Right lobe of liver (tissue), 4 donors: ENCODE measurements around the gene MKLN1.

ENCODE experiments used
- CTCF ChIP-seq, 4 donors: fragments of 200-600 bp in 3 of 4; fragments of 450-650 bp in 1 of 4; IDR thresholded peaks; one replicate each; pipeline versions ENCODE4 v1.5.1 to v1.8.0; 2016 to 2022; ENCODE audit warnings: antibody characterized with exemption in 4 of 4, mild to moderate bottlenecking in 2 of 4
- POLR2A ChIP-seq: fragments of 450-650 bp; IDR thresholded peaks from one replicate; pipeline ENCODE4 v1.6.1; 2017; ENCODE audit warnings: antibody characterized with exemption, mild to moderate bottlenecking
- donor health status: DM: no; HTN: no; CAD: no.
- donor health status: DM: no; HTN: no; CAD: no.
- donor health status: DM: no; HTN: yes; CAD: no.

DNA sequence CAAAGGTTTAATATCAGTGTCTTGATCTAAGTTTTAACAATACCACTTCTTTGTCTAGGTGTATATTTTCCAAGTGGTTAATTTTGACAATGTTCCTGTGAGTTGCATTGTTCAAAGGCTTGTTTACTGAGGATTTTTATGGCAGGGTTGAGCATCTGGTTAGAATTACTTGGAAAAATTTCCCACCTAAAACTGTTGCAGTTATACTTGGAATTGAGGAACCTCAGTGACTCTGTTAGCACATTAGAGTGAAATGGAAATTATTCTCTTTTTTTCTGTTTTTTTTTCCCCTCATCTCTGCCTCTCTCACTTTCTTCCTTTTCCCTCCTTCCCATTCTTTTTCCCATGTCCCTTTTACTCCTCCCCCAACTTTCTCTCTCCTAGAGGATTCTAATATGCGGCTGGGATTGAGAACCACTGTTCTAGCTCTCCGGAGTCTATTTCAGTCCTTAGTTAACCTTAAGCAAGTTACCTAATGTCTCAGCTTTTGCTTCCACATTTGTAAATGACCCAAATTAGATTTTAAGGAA is 121.8 kb downstream of the MKLN1 start:
- TF ChIP-seq POLR2A (no peak), CTCF (IDR thresholded peaks at IDR 0.05) (no peak)
